GM19023 (cell line): ENCODE measurements around the gene OPTC.
"Not testable (repeated sequence)": the region's sequence is repeated elsewhere in the genome, so short reads cannot be mapped to it uniquely, and the experiment has no call there.

Experiments used
- ATAC-seq: cut with Tn5 transposase; IDR thresholded peaks from one replicate; pipeline ENCODE4 v1.9.1; 2021; ENCODE audit warnings: mild to moderate bottlenecking, moderate library complexity; ENCODE audit not compliant: unreplicated experiment

Gene OPTC

DNA sequence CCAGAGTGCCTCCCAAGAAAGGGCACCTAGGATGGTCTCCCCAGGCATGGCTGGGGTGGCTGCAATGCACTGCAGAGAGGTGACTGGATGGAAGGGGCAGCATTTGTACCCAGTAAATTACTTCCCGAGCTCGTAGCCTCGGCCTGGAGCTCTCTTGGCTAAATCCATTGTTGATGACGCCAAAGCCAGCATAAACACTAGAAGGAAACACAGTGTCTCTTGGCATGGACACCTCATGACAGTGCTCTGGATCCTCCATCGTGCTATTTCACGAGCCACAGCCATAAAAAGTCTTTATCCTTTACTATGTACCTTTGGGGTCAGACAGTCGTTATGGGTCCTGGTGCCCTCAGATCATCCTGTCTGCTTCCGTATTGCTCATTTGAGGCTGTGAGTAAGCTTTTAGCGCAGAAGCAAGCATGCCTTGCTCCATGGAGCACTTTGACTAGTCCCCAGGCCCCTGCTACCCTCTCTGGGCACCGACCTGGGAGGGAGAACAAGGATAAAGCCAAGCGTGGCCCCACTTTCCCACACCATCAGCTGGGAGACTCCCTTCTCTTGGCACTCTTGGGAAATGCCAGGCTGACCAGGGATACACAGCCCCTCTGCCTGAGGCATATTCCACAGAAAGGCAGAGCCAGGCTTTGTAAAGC is 28.7 kb upstream of the OPTC start:
- no peak for ATAC-seq

DNA sequence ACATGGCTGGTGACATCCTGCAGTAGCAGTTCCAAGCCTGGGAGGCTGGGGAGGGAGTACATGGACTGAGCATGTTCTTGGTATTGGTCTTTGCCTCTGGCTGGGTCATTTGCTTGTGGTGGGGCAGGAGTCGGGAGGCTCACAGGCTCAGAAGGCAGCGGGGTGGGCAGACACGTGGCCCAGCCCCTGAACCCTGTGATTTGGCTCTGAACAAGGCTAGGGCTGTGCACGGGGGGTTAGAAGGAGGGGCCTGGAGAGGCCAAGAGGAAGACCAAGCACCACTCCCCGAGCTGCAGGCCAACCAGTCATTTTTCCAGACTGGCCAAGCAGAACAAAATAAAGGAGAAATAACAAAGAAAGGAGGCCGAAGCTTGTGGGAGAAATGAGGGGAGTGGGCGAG is 28.0 kb upstream of the OPTC start:
- ATAC-seq: no peak

DNA sequence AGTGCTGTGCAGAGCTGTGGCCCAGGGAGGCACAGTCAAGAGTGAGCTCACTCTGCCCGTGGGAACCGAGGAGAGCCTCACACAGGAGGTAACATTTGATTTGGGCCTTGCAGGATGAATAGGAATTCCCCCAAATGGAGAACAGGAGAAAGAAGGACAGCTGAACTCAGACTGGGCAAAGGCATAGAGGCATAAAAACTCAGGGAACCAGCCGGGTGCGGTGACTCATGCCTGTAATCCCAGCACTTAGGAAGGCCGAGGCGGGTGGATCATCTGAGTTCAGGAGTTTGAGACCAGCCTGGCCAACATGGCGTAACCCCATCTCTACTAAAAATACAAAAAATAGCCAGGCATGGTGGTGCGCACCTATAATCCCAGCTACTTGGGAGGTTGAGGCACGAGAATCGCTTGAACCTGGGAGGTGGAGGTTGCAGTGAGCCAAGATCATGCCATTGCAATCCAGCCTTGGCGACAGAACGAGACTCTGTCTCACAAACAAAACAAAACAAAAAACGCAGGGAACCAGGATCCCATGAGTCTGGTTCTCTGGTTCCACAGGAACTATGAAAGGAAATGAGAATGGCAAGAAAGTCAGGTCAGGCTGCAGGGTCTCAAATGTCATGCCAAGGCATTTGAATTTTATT is 26.9 kb upstream of the OPTC start:
- ATAC-seq: not testable (repeated sequence)

DNA sequence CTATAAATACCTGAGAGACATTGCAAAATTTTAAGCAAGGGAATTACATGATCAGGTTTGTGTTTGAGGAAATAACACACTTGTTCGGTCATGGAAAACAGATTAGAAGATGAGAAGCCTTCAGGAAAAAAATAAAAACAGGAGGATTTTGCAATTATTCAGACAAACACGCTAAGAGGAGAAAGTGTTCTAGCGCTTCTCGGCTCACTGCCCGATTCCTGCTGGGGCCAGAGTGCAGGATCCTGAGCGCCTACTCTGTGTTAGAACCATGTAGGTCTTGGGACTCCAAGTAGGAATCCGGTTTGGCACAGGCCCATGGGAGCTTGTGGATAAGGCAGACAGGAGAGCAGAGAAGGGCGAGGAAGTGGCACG is 26.4 kb upstream of the OPTC start:
- no peak for ATAC-seq

DNA sequence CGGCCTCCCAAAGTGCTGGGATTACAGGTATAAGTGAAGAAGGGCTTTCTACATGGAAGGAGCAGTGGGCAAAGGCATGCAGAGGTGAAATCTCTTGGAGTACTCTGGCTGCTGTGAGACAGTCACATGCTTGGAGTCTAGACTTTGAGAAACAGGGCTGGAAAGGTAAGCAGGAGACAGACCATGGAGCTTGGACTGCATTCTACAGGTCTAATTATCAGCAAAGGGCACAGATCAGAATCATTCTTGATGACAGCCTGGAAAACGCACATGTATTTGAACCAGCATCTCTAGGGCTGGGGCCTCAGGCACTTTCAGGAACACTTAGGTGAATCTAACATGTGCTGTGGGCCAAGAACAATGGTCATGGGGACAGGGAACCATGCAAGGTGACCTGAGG is 25.6 kb upstream of the OPTC start:
- no peak for ATAC-seq

DNA sequence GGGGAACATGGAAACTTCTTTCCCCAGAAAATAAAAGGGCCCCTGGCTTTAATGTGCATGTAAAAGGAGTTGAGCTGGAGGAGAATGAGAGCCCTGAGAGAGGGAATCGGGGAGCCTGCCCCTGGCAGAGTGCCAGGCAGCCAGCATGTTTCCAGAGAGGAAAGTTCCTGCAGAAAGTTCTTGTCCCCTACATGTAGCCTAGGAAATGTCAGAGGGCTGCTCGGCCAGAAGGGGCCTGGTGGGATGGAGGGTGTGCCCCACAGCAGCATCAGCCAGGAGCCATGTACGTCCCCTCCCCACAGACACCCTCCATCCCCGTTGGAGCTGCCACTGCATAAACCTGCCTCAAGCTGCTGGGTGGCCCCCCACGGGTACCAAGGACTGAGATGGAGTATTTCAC is 23.7 kb upstream of the OPTC start:
- ATAC-seq: no peak

DNA sequence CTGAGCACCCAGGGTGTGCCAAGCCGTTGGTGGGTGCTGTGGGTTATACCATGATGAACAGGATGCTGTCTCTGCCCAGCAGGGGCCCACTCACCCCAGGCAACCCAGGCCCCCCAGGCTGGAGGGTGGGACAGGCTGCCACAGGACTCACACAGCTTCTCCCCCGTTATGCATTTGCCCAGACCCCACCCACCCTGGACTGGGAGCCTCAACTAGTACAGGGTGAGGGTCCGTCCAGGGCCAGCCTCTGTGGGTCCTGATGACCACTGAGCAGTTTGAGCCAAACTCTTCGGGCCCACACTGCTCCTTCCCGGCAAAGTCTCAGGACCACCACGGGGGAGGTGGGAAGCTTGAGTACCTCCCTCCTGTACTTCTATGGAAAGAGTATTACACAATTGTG is 22.1 kb upstream of the OPTC start:
- no peak for ATAC-seq

DNA sequence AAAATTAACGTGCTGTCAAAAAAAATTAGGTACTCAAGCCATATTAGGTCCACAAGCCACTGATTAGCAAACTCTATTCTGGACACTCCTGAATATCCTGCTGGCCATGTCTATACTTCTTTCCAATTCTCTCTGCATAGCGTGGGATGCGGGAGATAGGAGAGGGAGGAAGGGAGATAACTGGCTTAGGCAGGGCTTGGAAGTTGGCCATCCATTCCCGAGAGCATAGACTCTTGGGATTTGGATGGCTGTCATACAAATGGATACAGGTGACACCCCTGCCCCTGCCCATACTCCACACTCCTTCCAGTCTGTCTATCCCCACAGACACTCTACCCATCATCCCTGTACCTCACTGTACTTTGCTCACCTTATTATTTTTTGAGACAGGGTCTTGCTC is 20.7 kb upstream of the OPTC start:
- ATAC-seq: no peak

DNA sequence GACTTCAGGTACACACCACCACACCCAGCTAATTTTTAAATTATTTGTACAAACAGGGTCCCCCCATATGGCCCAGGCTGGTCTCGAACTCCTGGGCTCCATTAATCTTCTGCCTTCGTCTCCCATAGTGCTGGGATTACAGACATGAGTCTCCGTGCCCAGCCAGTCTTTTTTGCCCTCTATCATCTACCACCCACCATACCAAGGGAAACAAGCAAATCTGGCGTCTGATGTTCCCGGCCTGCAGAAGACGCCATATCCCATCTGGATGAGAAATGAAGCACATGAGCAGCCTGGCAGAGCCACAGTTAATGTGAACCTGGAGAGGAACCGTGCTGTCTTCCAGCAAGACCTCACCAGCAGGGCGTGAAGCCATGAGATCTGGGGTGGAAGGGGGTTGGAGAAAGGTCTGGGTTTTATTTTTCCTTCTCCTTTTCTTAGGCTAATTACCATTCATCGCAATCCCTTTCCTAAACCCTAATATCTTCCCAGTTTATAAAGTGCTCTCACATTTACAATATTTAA is 20.1 kb upstream of the OPTC start:
- no peak for ATAC-seq

DNA sequence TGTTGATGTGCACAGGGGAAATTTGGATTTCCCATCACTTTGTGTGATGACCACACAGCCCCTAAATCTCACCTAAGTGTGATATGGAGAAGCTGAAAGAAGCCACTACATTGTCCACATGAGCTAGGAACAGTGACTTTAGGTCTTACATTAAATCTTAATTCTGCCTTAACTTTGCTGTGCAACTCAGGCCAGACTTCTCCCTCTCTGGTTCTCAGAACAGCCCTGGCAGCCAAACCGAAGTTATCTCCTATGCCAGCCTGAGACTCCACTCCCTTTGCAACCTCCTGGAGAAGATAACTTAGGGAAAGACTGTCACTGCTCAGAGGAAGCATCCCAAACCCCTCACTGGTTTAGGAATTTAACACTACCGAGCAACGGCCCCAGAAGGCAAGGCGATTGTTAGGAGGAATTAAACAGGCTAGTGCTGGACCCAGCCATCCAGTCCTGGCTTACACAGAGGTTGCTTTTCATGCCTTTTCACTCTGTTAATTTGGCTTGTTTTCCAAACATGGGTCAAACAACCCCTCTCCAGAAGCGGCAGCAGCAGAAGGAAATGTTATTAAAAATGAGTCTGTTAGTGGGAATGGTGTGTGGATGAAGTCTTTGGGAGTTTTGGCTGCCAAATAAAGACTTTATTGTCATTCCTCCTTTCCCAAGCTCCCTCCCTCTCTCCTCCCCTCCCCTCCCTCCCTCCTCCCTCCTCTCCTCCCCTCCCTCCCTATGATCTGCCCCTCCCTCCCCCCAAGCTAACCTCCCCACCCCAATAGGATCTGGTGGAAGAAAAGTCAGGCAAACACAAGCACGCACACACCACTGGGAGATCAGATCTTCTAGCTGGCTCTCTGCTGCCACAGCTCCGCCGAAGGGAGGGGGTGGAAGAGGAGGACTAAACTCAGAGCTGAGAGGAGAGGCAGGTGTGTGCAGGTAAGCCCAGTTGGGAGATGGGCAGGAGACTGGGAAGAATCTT is 18.7 kb upstream of the OPTC start, which contains the start of gene PRELP:
Gene PRELP, plus strand, starts transcription at position 795 of the 970 bp plus-strand sequence. CDS start 7,379 bp downstream, outside the sequence.
- no peak for ATAC-seq

DNA sequence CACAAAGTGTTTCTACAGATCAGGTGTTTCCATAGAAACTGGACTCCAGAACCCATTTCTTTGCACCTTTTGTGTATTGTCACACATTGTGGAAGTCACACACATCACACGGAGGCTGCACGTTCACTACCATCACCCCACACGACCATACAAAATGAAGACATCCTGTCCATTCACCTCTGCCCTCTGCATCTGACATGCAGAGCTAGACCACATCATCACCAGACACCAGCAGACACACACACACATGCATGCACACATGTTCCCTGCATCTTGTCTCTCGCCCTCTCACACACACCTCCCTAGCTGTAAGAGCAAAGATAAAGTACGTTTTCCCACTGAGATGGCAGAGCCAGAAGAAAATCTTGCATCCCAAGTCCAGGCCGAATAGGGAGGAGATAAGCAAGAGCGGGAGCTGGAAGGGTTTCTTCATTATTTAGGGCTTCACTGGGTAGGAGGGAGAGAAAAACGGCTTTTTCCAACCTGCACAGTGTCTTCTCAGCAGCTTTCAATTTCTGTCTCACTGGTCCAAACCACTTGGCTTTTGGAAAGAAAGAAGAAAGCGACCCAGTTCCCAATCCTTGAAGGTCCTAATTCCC is 17.6 kb upstream of the OPTC start:
- ATAC-seq: no peak

DNA sequence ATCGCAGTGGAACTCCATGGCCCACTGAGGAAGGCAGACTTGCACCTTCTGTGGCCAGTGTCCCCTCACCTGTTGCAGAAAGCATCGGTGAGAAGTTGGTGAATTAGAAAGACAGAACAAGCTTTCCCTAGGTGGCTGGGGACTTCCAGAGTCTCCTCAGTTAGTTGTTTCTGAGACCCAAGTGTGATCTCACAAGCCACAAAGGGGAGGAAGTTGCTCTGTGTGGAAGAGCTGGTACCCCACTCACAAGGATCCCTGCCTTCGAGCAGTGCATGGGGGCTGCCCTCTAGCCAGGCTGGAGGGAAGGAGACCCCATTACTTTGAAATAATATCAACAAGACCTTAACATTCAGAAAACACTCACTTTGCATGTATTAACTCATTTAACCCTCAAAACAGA is 16.2 kb upstream of the OPTC start:
- no peak for ATAC-seq

DNA sequence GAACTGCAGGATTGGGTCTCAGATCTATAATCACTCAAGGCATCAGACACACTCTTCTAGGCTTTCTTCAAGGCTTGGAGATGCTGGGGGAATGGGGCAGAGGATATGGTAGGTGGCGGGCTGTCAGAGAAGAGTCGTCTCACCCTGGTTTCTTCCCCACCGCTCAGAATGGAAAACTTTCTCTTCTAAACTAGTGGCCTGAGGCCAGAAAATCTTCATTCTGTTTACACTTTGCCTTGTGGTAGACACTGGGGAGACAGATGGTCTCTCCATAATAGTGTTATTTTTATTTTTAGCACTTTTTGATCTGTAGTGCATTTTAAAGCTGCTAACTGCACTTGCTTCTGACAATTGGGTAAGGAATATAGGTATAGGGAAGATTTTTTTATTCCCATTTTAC is 15.7 kb upstream of the OPTC start:
- ATAC-seq: no peak

DNA sequence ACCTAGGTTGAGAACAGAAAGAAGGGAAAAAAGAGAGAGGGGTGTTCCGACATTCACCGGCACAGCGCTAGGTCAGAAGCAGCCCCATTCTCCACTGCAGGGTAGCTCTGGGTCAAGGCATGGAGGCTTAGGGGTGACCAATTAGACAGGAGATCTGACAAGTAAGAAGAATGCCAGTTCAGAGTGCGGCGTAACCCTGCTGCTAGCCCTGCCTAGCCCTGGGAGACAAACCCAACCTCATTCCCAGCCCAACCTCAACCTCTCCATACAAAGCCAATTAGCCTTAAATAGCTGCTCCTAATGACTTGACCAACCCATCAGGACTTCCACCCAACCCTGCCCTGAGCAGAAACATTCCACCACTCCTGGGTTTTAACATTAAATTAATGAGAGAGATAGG is 15.0 kb upstream of the OPTC start:
- no peak for ATAC-seq

DNA sequence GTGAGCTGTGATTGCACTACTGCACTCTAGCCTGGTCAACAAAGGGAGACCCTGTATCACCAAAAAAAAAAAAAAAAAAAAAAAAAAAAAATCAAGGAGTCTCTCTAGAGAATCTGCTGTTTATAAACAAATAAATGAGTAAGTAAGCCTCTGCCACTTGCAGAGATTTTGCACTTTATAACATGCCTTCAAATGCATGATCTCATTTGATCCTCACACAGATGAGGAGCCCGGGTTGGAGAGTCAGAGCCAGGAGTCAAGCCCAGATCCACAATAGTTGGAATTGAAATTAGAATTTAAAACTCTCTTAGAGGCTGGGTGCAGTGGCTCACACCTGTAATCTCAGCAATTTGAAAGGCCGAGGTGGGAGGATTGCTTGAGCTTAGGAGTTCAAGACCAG is 14.3 kb upstream of the OPTC start:
- no peak for ATAC-seq

DNA sequence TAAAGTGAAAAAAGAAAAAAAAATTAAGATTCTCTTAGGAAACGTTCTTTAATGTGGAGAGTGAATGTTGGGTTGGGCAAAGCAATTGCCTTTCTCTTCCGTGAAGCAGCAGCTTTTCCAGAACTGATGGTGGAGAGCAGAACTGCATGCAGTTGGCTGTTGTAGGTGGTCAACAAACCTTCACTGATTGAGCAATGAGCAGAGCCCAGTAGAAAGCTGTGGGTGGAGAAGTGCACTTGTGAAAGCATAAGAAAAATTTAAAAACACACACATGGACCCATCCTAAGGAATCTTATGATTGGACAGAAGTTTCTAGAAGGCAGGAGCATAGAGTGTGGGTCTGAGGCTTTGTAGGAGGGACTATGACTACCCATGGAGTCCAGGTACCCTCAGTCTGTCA is 13.9 kb upstream of the OPTC start:
- ATAC-seq: no peak

DNA sequence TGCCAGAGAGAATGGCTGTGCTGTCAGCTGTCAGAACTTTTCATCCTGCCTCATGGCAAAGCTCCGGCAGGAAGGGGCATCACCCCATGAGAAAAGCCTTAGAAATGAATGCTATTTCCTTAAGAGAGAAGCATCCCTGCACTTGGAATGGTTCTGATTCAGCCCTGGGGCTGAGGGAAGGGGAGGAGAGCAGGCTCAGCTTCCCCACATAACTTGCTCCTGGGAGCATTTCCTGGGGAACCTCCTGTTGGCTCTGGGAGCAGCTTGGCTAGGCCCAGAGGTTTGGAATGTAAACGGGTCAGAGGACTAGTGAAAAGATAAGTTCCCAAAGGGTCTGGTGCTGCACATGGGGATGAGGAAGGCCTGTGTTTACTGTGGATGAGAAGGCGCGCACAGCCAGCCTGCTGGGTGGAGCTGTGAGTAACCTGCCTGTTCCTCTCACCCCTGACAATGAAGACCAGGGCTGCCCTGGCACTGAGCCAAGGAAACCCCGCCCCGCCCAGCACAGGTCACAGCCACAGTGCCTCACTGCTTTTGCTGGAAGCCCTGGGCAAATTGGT is 13.3 kb upstream of the OPTC start:
- no peak for ATAC-seq

DNA sequence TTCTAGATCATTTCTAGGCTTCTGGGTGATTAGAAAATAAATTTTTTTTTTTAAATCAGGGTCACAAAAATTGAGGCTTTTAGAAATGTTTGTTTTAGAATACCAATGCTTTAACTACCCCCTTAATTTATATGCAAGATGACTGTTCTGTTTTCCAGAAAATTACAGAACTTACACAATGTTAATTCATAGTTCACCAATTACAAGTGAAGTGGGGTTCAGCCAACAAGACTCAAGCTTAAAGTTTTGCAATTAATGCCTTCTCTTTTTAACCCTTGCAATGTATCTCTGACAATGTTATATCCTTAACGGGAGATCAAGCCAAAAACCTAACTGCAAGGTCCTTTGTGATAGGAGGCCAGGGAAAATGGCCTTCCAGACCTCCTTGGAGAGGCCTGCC is 12.8 kb upstream of the OPTC start:
- no peak for ATAC-seq

DNA sequence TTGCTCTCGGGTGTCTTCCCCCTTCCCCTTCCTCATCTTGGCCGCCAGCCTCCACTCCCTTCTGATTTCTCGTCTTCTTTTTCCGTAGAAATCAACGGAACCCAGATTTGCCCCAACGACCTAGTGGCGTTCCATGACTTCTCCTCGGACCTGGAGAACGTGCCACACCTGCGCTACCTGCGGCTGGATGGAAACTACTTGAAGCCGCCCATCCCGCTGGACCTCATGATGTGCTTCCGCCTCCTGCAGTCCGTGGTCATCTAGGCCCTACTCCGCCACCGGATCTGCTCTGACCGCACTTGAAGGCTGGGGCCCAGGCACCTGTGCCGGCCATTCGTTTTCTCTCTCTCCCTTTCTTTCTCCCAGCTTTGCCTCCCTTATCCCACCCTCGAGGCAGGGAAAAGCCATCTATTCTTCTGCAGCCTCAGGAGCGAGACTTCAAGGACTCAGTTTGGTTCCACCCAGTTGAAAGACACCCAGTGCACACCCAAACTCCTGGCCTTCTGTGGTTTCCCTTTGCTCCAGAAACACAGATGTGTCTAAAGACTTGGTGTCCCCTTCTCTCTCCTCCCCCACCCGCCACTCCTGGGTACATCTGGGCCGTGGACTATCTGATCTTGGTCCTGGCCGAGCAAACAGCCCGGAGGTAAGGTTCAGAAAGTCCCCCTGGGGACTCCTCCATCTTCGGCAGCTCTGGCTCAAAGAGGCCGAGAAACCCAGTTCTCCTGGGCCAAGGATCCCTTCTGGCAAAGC is 7.2 kb upstream of the OPTC start:
- ATAC-seq: no peak

DNA sequence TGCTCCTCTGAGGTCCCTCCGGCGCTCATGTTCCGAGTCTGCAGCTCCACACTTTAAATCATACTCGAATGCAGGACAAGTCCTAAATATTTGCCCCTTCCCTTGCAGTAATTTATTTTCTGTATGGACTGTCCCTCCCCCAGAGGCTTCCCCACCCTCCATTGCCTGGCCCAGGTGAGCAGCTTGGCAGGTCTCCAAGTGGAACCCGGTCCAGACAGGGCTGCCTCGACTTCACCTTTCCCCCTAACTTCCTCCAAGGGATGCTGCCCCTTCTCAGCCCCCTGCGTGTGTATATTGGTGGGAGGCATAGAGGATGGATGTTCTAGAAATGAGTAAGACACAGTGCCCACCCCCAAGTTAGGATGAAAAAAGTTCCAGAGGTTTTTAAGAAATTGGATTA is 5.4 kb upstream of the OPTC start:
- no peak for ATAC-seq
